Measurements from ENCODE around the gene TEAD1. TPM values are rescaled to one million over a fixed set of nuclear protein-coding genes. Genes with fewer than 3 reads are reported as not detected.

TEAD1 gene
- total and polyA plus RNA-seq, 4 donors, result 9.1 to 38.4 (median 10.7) TPM

DNA sequence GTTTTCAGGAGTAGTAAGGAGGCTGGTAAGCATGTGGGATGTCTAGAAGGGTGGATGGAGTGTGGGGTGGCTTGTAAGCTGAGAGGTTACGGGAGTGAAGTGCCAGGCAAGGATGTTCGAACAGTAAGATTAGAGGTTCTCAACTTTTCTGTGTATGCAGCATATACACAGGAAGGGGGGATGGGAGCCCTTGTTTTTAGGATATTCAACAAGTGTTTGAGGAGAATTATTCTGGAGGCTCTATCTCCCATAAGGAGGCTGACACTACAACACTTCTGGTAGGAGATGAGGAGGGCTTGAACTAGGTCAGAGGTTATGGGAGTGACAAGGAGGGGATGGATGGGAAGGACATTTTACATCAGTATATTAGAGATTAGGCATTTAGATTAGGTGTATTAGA lies 109.5 kb downstream of the TEAD1 start:
- no peak for DNase-seq (ENCODE audit: low spot score)
- TF ChIP-seq, protein P1, sequence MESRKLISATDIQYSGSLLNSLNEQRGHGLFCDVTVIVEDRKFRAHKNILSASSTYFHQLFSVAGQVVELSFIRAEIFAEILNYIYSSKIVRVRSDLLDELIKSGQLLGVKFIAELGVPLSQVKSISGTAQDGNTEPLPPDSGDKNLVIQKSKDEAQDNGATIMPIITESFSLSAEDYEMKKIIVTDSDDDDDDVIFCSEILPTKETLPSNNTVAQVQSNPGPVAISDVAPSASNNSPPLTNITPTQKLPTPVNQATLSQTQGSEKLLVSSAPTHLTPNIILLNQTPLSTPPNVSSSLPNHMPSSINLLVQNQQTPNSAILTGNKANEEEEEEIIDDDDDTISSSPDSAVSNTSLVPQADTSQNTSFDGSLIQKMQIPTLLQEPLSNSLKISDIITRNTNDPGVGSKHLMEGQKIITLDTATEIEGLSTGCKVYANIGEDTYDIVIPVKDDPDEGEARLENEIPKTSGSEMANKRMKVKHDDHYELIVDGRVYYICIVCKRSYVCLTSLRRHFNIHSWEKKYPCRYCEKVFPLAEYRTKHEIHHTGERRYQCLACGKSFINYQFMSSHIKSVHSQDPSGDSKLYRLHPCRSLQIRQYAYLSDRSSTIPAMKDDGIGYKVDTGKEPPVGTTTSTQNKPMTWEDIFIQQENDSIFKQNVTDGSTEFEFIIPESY (IDR thresholded peaks at IDR 0.05), result no peak
- TF ChIP-seq FOXA1 (IDR thresholded peaks at IDR 0.05) (no peak), EGR1 (IDR thresholded peaks at IDR 0.05; ENCODE audit: low read depth in 2 of 2) (no peak), FOXA2 (IDR thresholded peaks at IDR 0.05) (no peak), SP1 (IDR thresholded peaks at IDR 0.05) (no peak), NR2F2 (IDR thresholded peaks at IDR 0.05) (no peak), GABPA (IDR thresholded peaks at IDR 0.05 in 1 of 2, conservative IDR thresholded peaks at IDR 0.05 in 1 of 2) (no peak)
- TF ChIP-seq, protein P2, sequence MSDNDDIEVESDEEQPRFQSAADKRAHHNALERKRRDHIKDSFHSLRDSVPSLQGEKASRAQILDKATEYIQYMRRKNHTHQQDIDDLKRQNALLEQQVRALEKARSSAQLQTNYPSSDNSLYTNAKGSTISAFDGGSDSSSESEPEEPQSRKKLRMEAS (IDR thresholded peaks at IDR 0.05), result no peak
- TF ChIP-seq, protein P3, sequence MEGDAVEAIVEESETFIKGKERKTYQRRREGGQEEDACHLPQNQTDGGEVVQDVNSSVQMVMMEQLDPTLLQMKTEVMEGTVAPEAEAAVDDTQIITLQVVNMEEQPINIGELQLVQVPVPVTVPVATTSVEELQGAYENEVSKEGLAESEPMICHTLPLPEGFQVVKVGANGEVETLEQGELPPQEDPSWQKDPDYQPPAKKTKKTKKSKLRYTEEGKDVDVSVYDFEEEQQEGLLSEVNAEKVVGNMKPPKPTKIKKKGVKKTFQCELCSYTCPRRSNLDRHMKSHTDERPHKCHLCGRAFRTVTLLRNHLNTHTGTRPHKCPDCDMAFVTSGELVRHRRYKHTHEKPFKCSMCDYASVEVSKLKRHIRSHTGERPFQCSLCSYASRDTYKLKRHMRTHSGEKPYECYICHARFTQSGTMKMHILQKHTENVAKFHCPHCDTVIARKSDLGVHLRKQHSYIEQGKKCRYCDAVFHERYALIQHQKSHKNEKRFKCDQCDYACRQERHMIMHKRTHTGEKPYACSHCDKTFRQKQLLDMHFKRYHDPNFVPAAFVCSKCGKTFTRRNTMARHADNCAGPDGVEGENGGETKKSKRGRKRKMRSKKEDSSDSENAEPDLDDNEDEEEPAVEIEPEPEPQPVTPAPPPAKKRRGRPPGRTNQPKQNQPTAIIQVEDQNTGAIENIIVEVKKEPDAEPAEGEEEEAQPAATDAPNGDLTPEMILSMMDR (IDR thresholded peaks at IDR 0.05; ENCODE audit: low read depth, low read length, missing input control), result no peak
- WGBS, result 95% methylated on average over 2 of the region's 2 CpGs
- H3K4me1 ChIP-seq (ENCODE audit: control insufficient read depth in 4 of 4, insufficient read depth in 4 of 4, low read length in 3 of 4), result no peaks in the 10 kb centered on the region
- H3K27ac ChIP-seq (ENCODE audit: low read depth in 1 of 2, low read length in 2 of 2), result no peak overlapping the region
- no peak overlapping the region for H3K4me3 ChIP-seq (ENCODE audit: low read depth in 1 of 3, low read length in 3 of 3)
- H3K9me3 ChIP-seq (ENCODE audit: control insufficient read depth in 4 of 4, low read length in 3 of 4), result no peaks in the 10 kb centered on the region
- H3K36me3 ChIP-seq (ENCODE audit: control insufficient read depth in 4 of 4, insufficient read depth in 3 of 4, low read depth in 1 of 4, low read length in 3 of 4), result no peaks in the 10 kb centered on the region
- H3K9ac ChIP-seq (ENCODE audit: low read depth in 1 of 2, low read length in 2 of 2), result no peak overlapping the region
- H3K27me3 ChIP-seq (ENCODE audit: control insufficient read depth in 4 of 4, insufficient read depth in 4 of 4, low read length in 3 of 4), result no peaks in the 10 kb centered on the region

DNA sequence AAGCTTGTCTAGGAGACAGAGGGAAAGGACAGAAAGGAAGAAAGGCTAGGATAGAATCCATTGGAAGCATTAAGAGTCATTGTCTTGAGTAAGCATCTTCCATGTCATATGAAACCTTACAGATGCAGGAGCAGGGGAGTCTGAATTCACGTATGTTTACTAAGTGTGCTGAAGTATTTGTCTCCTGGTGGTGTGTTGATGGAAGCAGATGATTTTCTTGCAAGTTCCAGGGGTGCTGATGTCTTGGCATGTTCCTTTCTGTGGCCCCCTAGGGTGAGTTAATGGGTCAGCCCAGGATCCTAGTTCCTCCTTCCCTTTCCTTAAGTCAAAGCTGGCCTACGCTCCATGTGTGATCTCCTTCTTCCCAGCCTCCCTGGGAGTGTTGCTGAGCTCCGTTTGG lies 110.2 kb downstream of the TEAD1 start:
- no peak for DNase-seq (ENCODE audit: low spot score)
- TF ChIP-seq EGR1 (IDR thresholded peaks at IDR 0.05; ENCODE audit: low read depth in 2 of 2), result no peak
- TF ChIP-seq, protein P3 (IDR thresholded peaks at IDR 0.05; ENCODE audit: low read depth, low read length, missing input control), result no peak
- TF ChIP-seq SP1 (IDR thresholded peaks at IDR 0.05), result no peak
- no peak for TF ChIP-seq YY1 (IDR thresholded peaks at IDR 0.05)
- TF ChIP-seq, protein P4, sequence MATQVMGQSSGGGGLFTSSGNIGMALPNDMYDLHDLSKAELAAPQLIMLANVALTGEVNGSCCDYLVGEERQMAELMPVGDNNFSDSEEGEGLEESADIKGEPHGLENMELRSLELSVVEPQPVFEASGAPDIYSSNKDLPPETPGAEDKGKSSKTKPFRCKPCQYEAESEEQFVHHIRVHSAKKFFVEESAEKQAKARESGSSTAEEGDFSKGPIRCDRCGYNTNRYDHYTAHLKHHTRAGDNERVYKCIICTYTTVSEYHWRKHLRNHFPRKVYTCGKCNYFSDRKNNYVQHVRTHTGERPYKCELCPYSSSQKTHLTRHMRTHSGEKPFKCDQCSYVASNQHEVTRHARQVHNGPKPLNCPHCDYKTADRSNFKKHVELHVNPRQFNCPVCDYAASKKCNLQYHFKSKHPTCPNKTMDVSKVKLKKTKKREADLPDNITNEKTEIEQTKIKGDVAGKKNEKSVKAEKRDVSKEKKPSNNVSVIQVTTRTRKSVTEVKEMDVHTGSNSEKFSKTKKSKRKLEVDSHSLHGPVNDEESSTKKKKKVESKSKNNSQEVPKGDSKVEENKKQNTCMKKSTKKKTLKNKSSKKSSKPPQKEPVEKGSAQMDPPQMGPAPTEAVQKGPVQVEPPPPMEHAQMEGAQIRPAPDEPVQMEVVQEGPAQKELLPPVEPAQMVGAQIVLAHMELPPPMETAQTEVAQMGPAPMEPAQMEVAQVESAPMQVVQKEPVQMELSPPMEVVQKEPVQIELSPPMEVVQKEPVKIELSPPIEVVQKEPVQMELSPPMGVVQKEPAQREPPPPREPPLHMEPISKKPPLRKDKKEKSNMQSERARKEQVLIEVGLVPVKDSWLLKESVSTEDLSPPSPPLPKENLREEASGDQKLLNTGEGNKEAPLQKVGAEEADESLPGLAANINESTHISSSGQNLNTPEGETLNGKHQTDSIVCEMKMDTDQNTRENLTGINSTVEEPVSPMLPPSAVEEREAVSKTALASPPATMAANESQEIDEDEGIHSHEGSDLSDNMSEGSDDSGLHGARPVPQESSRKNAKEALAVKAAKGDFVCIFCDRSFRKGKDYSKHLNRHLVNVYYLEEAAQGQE (IDR thresholded peaks at IDR 0.05), result no peak
- TF ChIP-seq RAD21 (IDR thresholded peaks at IDR 0.05), result no peak
- no peak for TF ChIP-seq RXRA (IDR thresholded peaks at IDR 0.05)
- TF ChIP-seq, protein P1 (IDR thresholded peaks at IDR 0.05), result no peak
- TF ChIP-seq, protein P5, sequence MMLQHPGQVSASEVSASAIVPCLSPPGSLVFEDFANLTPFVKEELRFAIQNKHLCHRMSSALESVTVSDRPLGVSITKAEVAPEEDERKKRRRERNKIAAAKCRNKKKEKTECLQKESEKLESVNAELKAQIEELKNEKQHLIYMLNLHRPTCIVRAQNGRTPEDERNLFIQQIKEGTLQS (IDR thresholded peaks at IDR 0.05), result no peak
- no peak for TF ChIP-seq GABPA (IDR thresholded peaks at IDR 0.05 in 1 of 2, conservative IDR thresholded peaks at IDR 0.05 in 1 of 2)
- TF ChIP-seq NR2F2 (IDR thresholded peaks at IDR 0.05), result no peak
- no peak for TF ChIP-seq HNF4G (IDR thresholded peaks at IDR 0.05)
- no peak for TF ChIP-seq FOXA2 (IDR thresholded peaks at IDR 0.05)
- TF ChIP-seq JUND (IDR thresholded peaks at IDR 0.05), result no peak
- Histone ChIP-seq H3K27me3 (ENCODE audit: control insufficient read depth in 4 of 4, insufficient read depth in 4 of 4, low read length in 3 of 4) (no peaks in the 10 kb centered on the region), H3K9me3 (ENCODE audit: control insufficient read depth in 4 of 4, low read length in 3 of 4) (no peaks in the 10 kb centered on the region), H3K9ac (ENCODE audit: low read depth in 1 of 2, low read length in 2 of 2) (no peak overlapping the region), H3K4me3 (ENCODE audit: low read depth in 1 of 3, low read length in 3 of 3) (no peak overlapping the region), H3K36me3 (ENCODE audit: control insufficient read depth in 4 of 4, insufficient read depth in 3 of 4, low read depth in 1 of 4, low read length in 3 of 4) (no peaks in the 10 kb centered on the region), H3K27ac (ENCODE audit: low read depth in 1 of 2, low read length in 2 of 2) (no peak overlapping the region), H3K4me1 (ENCODE audit: control insufficient read depth in 4 of 4, insufficient read depth in 4 of 4, low read length in 3 of 4) (no peaks in the 10 kb centered on the region)
- WGBS, result 28% methylated on average over 3 of the region's 3 CpGs

Measured in liver (tissue), 9 donors.